Hippocampal formation (tissue), 2 donors: ENCODE measurements around the gene ADARB1.

Source experiments
- DNase-seq, 2 donors: peaks; one replicate each; lab custom pipeline; 2025; lab: John Stamatoyannopoulos, UW

ADARB1 gene

DNA sequence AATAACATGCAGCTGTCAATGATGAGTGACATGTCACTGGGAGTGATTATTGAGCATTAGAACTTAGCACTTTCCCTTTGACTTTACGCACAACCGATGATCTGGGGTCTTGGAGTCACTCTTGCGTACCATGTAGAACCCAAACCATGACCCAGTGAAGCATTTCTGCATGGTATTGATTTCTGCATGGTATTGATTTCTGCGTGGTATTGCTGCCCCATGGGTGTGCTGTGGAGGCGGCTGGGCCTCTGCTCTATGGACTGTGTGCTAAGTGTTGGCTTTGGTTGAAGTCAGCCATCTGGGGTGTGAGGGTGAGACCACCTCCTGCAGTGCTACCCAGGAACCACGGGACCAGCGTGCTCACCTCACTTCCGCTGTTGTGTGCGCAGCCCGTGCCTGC, 98.0 kb downstream of the ADARB1 start:
- no peak for DNase-seq

GRCh38 chr21:45175326-45176095, 101.1 kb downstream of the ADARB1 start:
- DNase-seq: no peak

GRCh38 chr21:45176141-45176540, 101.8 kb downstream of the ADARB1 start:
- DNase-seq: no peak

DNA sequence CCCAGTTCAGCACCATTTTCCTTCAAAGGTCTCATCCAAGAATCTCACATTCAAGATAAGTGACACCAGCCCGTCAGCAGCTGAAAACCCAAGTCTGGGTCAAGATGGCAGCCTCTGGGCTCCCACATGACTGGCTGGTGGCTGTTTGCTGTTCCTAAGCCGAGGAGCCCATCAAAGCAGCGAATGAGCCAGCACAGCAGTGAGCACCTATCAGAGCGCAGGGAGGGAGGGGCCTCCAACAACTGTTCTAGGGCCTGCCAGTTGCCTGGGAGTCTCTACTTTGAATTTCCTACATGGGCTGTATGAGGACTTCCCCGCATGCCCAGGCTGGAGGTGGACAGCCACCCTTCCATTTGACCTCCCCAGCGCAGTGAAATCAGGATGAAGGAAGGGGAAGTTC, 102.7 kb downstream of the ADARB1 start:
- DNase-seq: no peak

- DNase-seq: no peak
Observed at GRCh38 chr21:45178070-45178608, 103.8 kb downstream of the ADARB1 start.

GRCh38 chr21:45178971-45179370, 104.6 kb downstream of the ADARB1 start:
- DNase-seq: no peak

GRCh38 chr21:45179568-45180245, 105.3 kb downstream of the ADARB1 start:
- no peak for DNase-seq

- DNase-seq: no peak
Observed at GRCh38 chr21:45180246-45180599, 105.8 kb downstream of the ADARB1 start.

DNA sequence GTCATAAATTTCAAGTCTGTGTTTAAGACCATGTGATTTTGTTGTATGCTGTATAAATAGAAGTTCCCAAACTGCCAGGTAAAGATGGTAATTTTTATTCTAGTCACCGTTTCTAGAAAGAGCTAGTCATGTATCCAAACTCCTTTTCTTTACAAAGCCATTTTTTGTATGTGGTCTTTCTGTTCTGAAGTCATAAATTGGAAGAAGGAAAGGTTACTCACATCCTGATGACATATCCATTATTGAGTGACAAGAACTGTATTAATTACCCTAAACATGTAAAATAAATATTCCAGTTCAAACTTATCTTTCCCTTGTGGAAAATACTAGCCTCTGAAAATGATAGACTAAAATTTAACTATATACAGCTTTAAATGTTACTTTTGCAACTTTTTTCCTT, 108.6 kb downstream of the ADARB1 start:
- no peak for DNase-seq

GRCh38 chr21:45183852-45184251, 109.5 kb downstream of the ADARB1 start:
- DNase-seq: no peak

- DNase-seq: no peak
Observed at GRCh38 chr21:45184869-45185268, 110.5 kb downstream of the ADARB1 start.

GRCh38 chr21:45186709-45187108, 112.3 kb downstream of the ADARB1 start:
- no peak for DNase-seq

DNA sequence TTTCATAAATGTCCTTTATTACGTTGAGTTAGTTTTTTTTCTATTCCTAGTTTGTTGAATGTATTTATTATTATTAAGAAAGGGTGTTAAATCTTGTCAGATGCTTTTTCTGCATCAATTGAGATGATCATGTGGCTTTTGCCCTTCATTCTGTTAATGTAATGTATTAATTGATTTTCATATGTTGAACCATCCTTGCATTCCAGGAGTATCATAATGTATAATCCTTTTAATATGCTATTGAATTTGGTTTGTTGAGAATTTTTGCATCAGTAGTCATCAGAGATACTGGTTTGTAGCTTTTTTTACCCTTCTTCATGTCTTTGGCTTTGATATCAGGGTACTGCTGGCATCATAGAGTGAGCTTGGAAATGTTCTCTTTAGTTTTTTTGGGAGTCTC, 113.3 kb downstream of the ADARB1 start:
- no peak for DNase-seq

- DNase-seq: no peak
Observed at GRCh38 chr21:45190013-45190412, 115.6 kb downstream of the ADARB1 start.

GRCh38 chr21:45192332-45192731, 118.0 kb downstream of the ADARB1 start:
- DNase-seq: no peak

- DNase-seq: no peak
Observed at GRCh38 chr21:45196620-45197019, 122.2 kb downstream of the ADARB1 start.

DNA sequence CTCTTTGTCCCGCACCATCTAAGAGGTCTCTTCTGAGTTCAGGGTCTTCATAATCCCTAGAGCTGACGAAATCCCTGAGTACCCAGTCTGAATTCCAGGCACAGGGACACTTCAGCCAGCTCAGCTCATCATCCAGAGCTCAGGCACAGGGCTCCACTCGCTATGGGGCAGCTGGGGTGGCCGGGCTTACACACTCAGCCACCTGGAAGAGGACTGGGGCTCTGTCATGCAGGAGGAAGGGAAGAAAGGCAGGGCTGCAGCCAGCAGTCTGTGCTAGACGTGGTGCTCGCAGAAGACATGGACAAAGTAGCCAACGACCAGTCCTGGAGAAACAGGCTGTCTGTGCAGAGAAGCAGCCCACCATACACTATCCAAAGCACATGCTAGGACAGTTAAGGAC, 124.8 kb downstream of the ADARB1 start:
- DNase-seq: no peak

- no peak for DNase-seq
Observed at GRCh38 chr21:45200031-45200430, 125.7 kb downstream of the ADARB1 start.

- DNase-seq: no peak
Observed at GRCh38 chr21:45200581-45201296, 126.4 kb downstream of the ADARB1 start.

DNA sequence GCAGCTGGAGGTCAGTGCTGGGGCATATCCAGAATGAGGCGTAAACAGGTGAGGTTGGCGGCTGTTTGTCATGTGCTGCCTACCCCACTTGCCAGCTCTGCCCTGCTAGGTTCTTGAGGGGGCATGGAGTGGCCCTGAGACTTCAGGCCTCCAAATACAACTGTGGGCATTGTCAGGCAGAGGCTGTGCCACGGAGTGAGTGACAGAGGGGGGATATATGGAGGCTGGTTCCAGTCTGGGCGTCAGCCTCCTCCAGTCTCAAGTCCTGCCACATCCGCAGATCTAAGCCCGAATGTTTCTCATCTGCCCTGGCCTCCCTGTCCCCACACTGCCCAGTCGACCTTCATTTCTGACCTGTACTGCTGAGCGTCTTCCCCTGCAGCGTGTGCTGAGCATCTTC, 128.0 kb downstream of the ADARB1 start:
- no peak for DNase-seq

DNA sequence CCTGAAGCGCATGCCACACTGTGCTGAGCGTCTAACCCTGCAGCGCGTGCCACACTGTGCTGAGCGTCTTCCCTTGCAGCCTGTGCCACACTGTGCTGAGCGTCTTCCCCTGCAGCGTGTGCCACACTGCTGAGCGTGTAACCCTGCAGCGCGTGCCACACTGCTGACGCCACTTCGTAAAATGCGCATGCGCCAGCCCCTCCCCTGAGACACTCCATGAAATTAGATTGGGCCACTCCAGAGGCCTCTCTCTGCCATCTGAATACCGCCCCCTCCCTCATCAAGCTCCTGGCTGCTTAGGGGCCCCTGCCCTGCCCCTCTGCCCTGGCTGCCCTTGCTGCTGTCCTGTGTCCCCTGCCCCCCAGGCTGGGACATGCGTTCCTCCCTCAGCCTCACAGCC, 128.5 kb downstream of the ADARB1 start:
- DNase-seq: no peak

- no peak for DNase-seq
Observed at GRCh38 chr21:45203983-45204382, 129.6 kb downstream of the ADARB1 start.

GRCh38 chr21:45204395-45204794, 130.0 kb downstream of the ADARB1 start:
- no peak for DNase-seq
